Stimulated activated CD4-positive, alpha-beta T cell treated with anti-CD3 and anti-CD28 coated beads, Interleukin-4, amount 100 ng/mL, for 48 hours (primary cell): ENCODE data around the gene SETD1B.
"Not testable (repeated sequence)": the region's sequence is repeated elsewhere in the genome, so short reads cannot be mapped to it uniquely, and the experiment has no call there.

Experiments used
- DNase-seq, 2 donors: peaks; one replicate each; pipeline ENCODE4 v3.0.0-alpha.2; 2020; ENCODE audit warnings: low read depth in 2 of 2

Gene SETD1B

GRCh38 chr12:121803861-121804416, at the start of gene SETD1B:
TSS of gene SETD1B (plus strand) at chr12:121804009. CDS start at chr12:121804738, 729 bp downstream.
- peak in 1 of 2 donors; percentile 61 for DNase-seq

GRCh38 chr12:121754836-121755235, 49.0 kb upstream of the SETD1B start:
- no peak for DNase-seq

- no peak for DNase-seq
These were observed 48.2 kb upstream of the SETD1B start for GRCh38 chr12:121755591-121755990.

GRCh38 chr12:121758536-121758935, 45.3 kb upstream of the SETD1B start:
- not testable (repeated sequence) for DNase-seq

GRCh38 chr12:121762269-121762668, 41.5 kb upstream of the SETD1B start:
- DNase-seq, result no peak

- no peak for DNase-seq
These were observed 39.0 kb upstream of the SETD1B start for GRCh38 chr12:121764808-121765207.

- DNase-seq, result no peak
These were observed 38.2 kb upstream of the SETD1B start for GRCh38 chr12:121765573-121765972.

- DNase-seq, result no peak
These were observed 37.3 kb upstream of the SETD1B start for GRCh38 chr12:121766290-121767039.

- DNase-seq, result no peak
These were observed 36.2 kb upstream of the SETD1B start for GRCh38 chr12:121767525-121768016.

- DNase-seq, result no peak
These were observed 34.4 kb upstream of the SETD1B start for GRCh38 chr12:121769297-121769830.

GRCh38 chr12:121769831-121770301, 33.9 kb upstream of the SETD1B start:
- DNase-seq, result no peak

GRCh38 chr12:121770388-121770787, 33.4 kb upstream of the SETD1B start:
- DNase-seq, result no peak

GRCh38 chr12:121770813-121771625, 32.8 kb upstream of the SETD1B start:
- no peak for DNase-seq

- peak; percentile 64 to 76 for DNase-seq
These were observed 30.6 kb upstream of the SETD1B start for GRCh38 chr12:121773011-121773777.

- no peak for DNase-seq
These were observed 28.8 kb upstream of the SETD1B start for GRCh38 chr12:121774968-121775474.

GRCh38 chr12:121775501-121775900, 28.3 kb upstream of the SETD1B start:
- DNase-seq, result no peak

- DNase-seq, result peak; percentile 88 to 96
These were observed 27.4 kb upstream of the SETD1B start for GRCh38 chr12:121776190-121777098.

GRCh38 chr12:121778567-121779421, 25.0 kb upstream of the SETD1B start:
- no peak for DNase-seq

- no peak for DNase-seq
These were observed 24.4 kb upstream of the SETD1B start for GRCh38 chr12:121779422-121779895.
